SK-N-SH treated with all-trans-retinoic acid at 6 μM for 48 hours (cell line): ENCODE data around the gene PORCN.

Source experiments
- ATAC-seq: fragments of 200-7000 bp; cut with Tn5 transposase; 3 replicates; pipeline ENCODE4 v1.9.1; 2020; ENCODE audit warnings: mild to moderate bottlenecking, moderate library complexity
- ARNTL ChIP-seq: fragments of 450-650 bp; formaldehyde crosslinking; IDR thresholded peaks from 2 replicates; pipeline ENCODE4 v1.5.0; 2020; ENCODE audit warnings: low read depth, mild to moderate bottlenecking, moderate library complexity, borderline replicate concordance
- BACH2 ChIP-seq: fragments of 250-450 bp; sonication (Bioruptor Pico); IDR thresholded peaks from 2 replicates; pipeline ENCODE4 v1.9.0; 2021; ENCODE audit warnings: mild to moderate bottlenecking, borderline replicate concordance
- CREB5 ChIP-seq: fragments of 250-450 bp; sonication (Bioruptor Pico); IDR thresholded peaks from 2 replicates; pipeline ENCODE4 v1.5.1; 2020; ENCODE audit warnings: low read depth, mild to moderate bottlenecking, moderate library complexity
- CSDC2 ChIP-seq: fragments of 250-450 bp; sonication (Bioruptor Pico); IDR thresholded peaks from 2 replicates; pipeline ENCODE4 v1.5.0; 2020; ENCODE audit warnings: mild to moderate bottlenecking, moderate library complexity
- ESRRG ChIP-seq: fragments of 250-450 bp; sonication (Bioruptor Pico); IDR thresholded peaks from 2 replicates; pipeline ENCODE4 v1.6.1; 2021; ENCODE audit warnings: mild to moderate bottlenecking
- GLIS3 ChIP-seq: fragments of 250-450 bp; sonication (Bioruptor Pico); IDR thresholded peaks from 2 replicates; pipeline ENCODE4 v1.5.0; 2020; ENCODE audit warnings: mild to moderate bottlenecking, moderate library complexity
- ISL1 ChIP-seq: fragments of 250-450 bp; sonication (Bioruptor Pico); IDR thresholded peaks from 2 replicates; pipeline ENCODE4 v2.1.2; 2022; ENCODE audit warnings: mild to moderate bottlenecking, moderate library complexity
- OSR1 ChIP-seq: fragments of 250-450 bp; sonication (Bioruptor Pico); IDR thresholded peaks from 2 replicates; pipeline ENCODE4 v1.8.0; 2022; ENCODE audit warnings: moderate library complexity, mild to moderate bottlenecking, inconsistent platforms
- POU6F1 ChIP-seq: fragments of 250-450 bp; sonication (Bioruptor Pico); IDR thresholded peaks from 2 replicates; pipeline ENCODE4 v1.8.0; 2021; ENCODE audit warnings: low read depth, mild to moderate bottlenecking, moderate library complexity, borderline replicate concordance
- PPARA ChIP-seq: fragments of 250-450 bp; sonication (Bioruptor Pico); IDR thresholded peaks from 2 replicates; pipeline ENCODE4 v1.5.0; 2020; ENCODE audit warnings: mild to moderate bottlenecking, borderline replicate concordance
- RARB ChIP-seq: fragments of 250-450 bp; sonication (Bioruptor Pico); IDR thresholded peaks from 2 replicates; pipeline ENCODE4 v1.8.0; 2021; ENCODE audit warnings: mild to moderate bottlenecking, moderate library complexity
- SNAI2 ChIP-seq: fragments of 250-450 bp; sonication (Bioruptor Pico); IDR thresholded peaks from 2 replicates; pipeline ENCODE4 v1.5.0; 2020; ENCODE audit warnings: mild to moderate bottlenecking, moderate library complexity
- TCF4 ChIP-seq: fragments of 250-450 bp; sonication (Bioruptor Pico); IDR thresholded peaks from 2 replicates; pipeline ENCODE4 v1.8.0; 2021; ENCODE audit warnings: mild to moderate bottlenecking, moderate library complexity, borderline replicate concordance
- TOX ChIP-seq: fragments of 250-450 bp; sonication (Bioruptor Pico); IDR thresholded peaks from 2 replicates; pipeline ENCODE4 v1.8.0; 2021; ENCODE audit warnings: mild to moderate bottlenecking, moderate library complexity, borderline replicate concordance
- TSHZ2 ChIP-seq: fragments of 250-450 bp; sonication (Bioruptor Pico); IDR thresholded peaks from 2 replicates; pipeline ENCODE4 v1.5.0; 2020; ENCODE audit warnings: mild to moderate bottlenecking, moderate library complexity
- ZC3H10 ChIP-seq: fragments of 250-450 bp; sonication (Bioruptor Pico); IDR thresholded peaks from 2 replicates; pipeline ENCODE4 v1.5.1; 2021; ENCODE audit warnings: mild to moderate bottlenecking, moderate library complexity
- ZFP3 ChIP-seq: fragments of 250-450 bp; sonication (Bioruptor Pico); IDR thresholded peaks from 2 replicates; pipeline ENCODE4 v1.5.0; 2020; ENCODE audit warnings: mild to moderate bottlenecking, moderate library complexity
- ZNF565 ChIP-seq: fragments of 450-650 bp; formaldehyde crosslinking; conservative IDR thresholded peaks from 2 replicates; pipeline ENCODE4 v1.5.0; 2020; ENCODE audit warnings: low read depth, mild to moderate bottlenecking, moderate library complexity
- ZNF70 ChIP-seq: fragments of 450-650 bp; formaldehyde crosslinking; IDR thresholded peaks from 2 replicates; pipeline ENCODE4 v1.5.0; 2020; ENCODE audit warnings: mild to moderate bottlenecking, moderate library complexity
- ZNF8 ChIP-seq: fragments of 450-650 bp; formaldehyde crosslinking; IDR thresholded peaks from 2 replicates; pipeline ENCODE4 v1.5.0; 2020; ENCODE audit warnings: mild to moderate bottlenecking, moderate library complexity

The PORCN gene

GRCh38 chrX:48475774-48476577 lies 32.8 kb upstream of the PORCN start, which contains the start of gene FTSJ1:
FTSJ1 (plus strand) TSS chrX:48476199; CDS start chrX:48478048, 1,849 bp downstream.
- ATAC-seq = peak; percentile 94
- TF ChIP-seq ZNF565 (CRISPR knock-in tag) (no peak), ESRRG (CRISPR knock-in tag) (no peak), ZNF70 (CRISPR knock-in tag) (no peak), POU6F1 (CRISPR knock-in tag) (no peak), TCF4 (no peak), SNAI2 (CRISPR knock-in tag) (no peak), TOX (CRISPR knock-in tag) (no peak), BACH2 (no peak), ARNTL (CRISPR knock-in tag) (no peak), TSHZ2 (CRISPR knock-in tag) (no peak), ZFP3 (CRISPR knock-in tag) (no peak)

GRCh38 chrX:48476919-48477318 lies 31.9 kb upstream of the PORCN start:
- ATAC-seq = no peak
- no peak for TF ChIP-seq ZNF8 (CRISPR knock-in tag)
- TF ChIP-seq ZNF70 (CRISPR knock-in tag) = no peak
- TF ChIP-seq SNAI2 (CRISPR knock-in tag) = no peak
- TF ChIP-seq ARNTL (CRISPR knock-in tag) = no peak
- no peak for TF ChIP-seq RARB (CRISPR knock-in tag)
- TF ChIP-seq OSR1 = no peak
- TF ChIP-seq CREB5 (CRISPR knock-in tag) = no peak
- TF ChIP-seq ZNF565 (CRISPR knock-in tag) = no peak
- no peak for TF ChIP-seq ZC3H10 (CRISPR knock-in tag)
- no peak for TF ChIP-seq PPARA (CRISPR knock-in tag)
- no peak for TF ChIP-seq GLIS3 (CRISPR knock-in tag)
- no peak for TF ChIP-seq POU6F1 (CRISPR knock-in tag)

GRCh38 chrX:48477960-48478755 lies 30.6 kb upstream of the PORCN start:
- ATAC-seq = no peak
- TF ChIP-seq RARB (CRISPR knock-in tag) (no peak), CSDC2 (CRISPR knock-in tag) (no peak), ZC3H10 (CRISPR knock-in tag) (no peak), POU6F1 (CRISPR knock-in tag) (no peak), ISL1 (CRISPR knock-in tag) (no peak), ZFP3 (CRISPR knock-in tag) (no peak), ZNF565 (CRISPR knock-in tag) (no peak), ARNTL (CRISPR knock-in tag) (no peak)
